IMR-90 (cell line): Measurements from ENCODE around the gene HYAL2. TPM values are rescaled to one million over a fixed set of nuclear protein-coding genes. Genes with fewer than 3 reads are reported as not detected.
A peak's percentile ranks its signal among the peaks of the same experiment; 100 is the strongest.

Experiments
- ATAC-seq: fragments of 200-7000 bp; cut with Tn5 transposase; 2 replicates; pipeline ENCODE4 v1.9.1; 2020; ENCODE audit warnings: low read depth, mild to moderate bottlenecking, moderate library complexity
- BruUV-seq: library from RNA; stranded (reverse); fragments of 400-500 nt; replicated peaks from 2 replicates; lab custom pipeline; 2021; lab: Mats Ljungman, UMichigan
- CTCF ChIA-PET: fragments of 300-600 bp; formaldehyde crosslinking; extraction: SDS; loops from one replicate; lab custom pipeline; 2021; ENCODE audit warnings: antibody characterized with exemption; lab: Yijun Ruan, JAX
- POLR2A ChIA-PET: fragments of 300-600 bp; sonication (Branson Sonifier 250); formaldehyde crosslinking; loops from one replicate; lab custom pipeline; 2022; ENCODE audit warnings: antibody characterized with exemption; ENCODE audit not compliant: unreplicated experiment; lab: Charles Lee
- DNase-seq: peaks from one replicate; pipeline ENCODE4 v3.0.0; 2013
- H2AFZ ChIP-seq: replicated peaks from 2 replicates; pipeline ENCODE3; 2013; ENCODE audit warnings: low read length, mild to moderate bottlenecking; ENCODE audit not compliant: poor library complexity
- H2AK5ac ChIP-seq: 2 replicates; pipeline ENCODE4 v1.6.1; 2013; ENCODE audit warnings: low read depth, low read length, inconsistent platforms
- H2AK9ac ChIP-seq: replicated peaks from 2 replicates; pipeline ENCODE3; 2013; ENCODE audit warnings: mild to moderate bottlenecking, low read depth, low read length, moderate library complexity; ENCODE audit not compliant: poor library complexity
- H2BK120ac ChIP-seq: 2 replicates; pipeline ENCODE4 v1.6.1; 2013; ENCODE audit warnings: low read depth, low read length, inconsistent platforms
- H2BK15ac ChIP-seq: 3 replicates; pipeline ENCODE4 v1.6.1; 2013; ENCODE audit warnings: low read depth, low read length, inconsistent platforms
- H2BK20ac ChIP-seq: 2 replicates; pipeline ENCODE4 v1.6.1; 2013; ENCODE audit warnings: low read depth, mild to moderate bottlenecking, inconsistent platforms, low read length, moderate library complexity
- H2BK5ac ChIP-seq: 2 replicates; pipeline ENCODE4 v1.6.1; 2013; ENCODE audit warnings: mild to moderate bottlenecking, low read depth, low read length, inconsistent platforms; ENCODE audit not compliant: poor library complexity, severe bottlenecking
- H3K14ac ChIP-seq: replicated peaks from 2 replicates; pipeline ENCODE4 v1.6.1; 2013; ENCODE audit warnings: low read depth, low read length, inconsistent platforms
- H3K18ac ChIP-seq: 2 replicates; pipeline ENCODE4 v1.6.1; 2013; ENCODE audit warnings: low read depth, low read length, control low read depth
- H3K23ac ChIP-seq: 2 replicates; pipeline ENCODE4 v1.6.1; 2013; ENCODE audit warnings: low read depth, low read length, inconsistent platforms
- H3K27ac ChIP-seq: 2 replicates; pipeline ENCODE4 v1.5.1; 2013; ENCODE audit warnings: mild to moderate bottlenecking, control low read depth, low read length; ENCODE audit not compliant: insufficient read depth
- H3K27me3 ChIP-seq: 2 replicates; pipeline ENCODE4 v1.6.1; 2013; ENCODE audit warnings: low read length; ENCODE audit not compliant: control insufficient read depth, insufficient read depth
- H3K36me3 ChIP-seq: 2 replicates; pipeline ENCODE4 v1.6.1; 2013; ENCODE audit warnings: low read length, mixed read lengths; ENCODE audit not compliant: control insufficient read depth, insufficient read depth
- H3K4ac ChIP-seq: 2 replicates; pipeline ENCODE4 v1.6.1; 2013; ENCODE audit warnings: low read depth, low read length, inconsistent platforms
- H3K4me1 ChIP-seq: 2 replicates; pipeline ENCODE4 v1.6.1; 2013; ENCODE audit warnings: low read length, mixed read lengths; ENCODE audit not compliant: control insufficient read depth, insufficient read depth
- H3K4me2 ChIP-seq: 2 replicates; pipeline ENCODE4 v1.6.1; 2013; ENCODE audit warnings: low read depth, mild to moderate bottlenecking, control low read depth, low read length, moderate library complexity
- H3K4me3 ChIP-seq: 2 replicates; pipeline ENCODE4 v1.5.1; 2013; ENCODE audit warnings: low read depth, mild to moderate bottlenecking, control low read depth, low read length, moderate library complexity; ENCODE audit not compliant: insufficient read depth
- H3K56ac ChIP-seq: 2 replicates; pipeline ENCODE4 v1.6.1; 2013; ENCODE audit warnings: low read length, inconsistent platforms; ENCODE audit not compliant: insufficient read depth; ENCODE audit errors: extremely low read depth
- H3K79me1 ChIP-seq, 2 experiments: 2 replicates each; pipeline ENCODE4 v1.6.1; 2013; ENCODE audit warnings: low read length in 2 of 2, inconsistent platforms in 1 of 2, low read depth in 1 of 2
- H3K9ac ChIP-seq: 2 replicates; pipeline ENCODE4 v1.6.1; 2013; ENCODE audit warnings: low read depth, low read length, control low read depth
- H3K9me1 ChIP-seq: 2 replicates; pipeline ENCODE4 v1.6.1; 2013; ENCODE audit warnings: low read length, inconsistent platforms; ENCODE audit not compliant: insufficient read depth
- H3K9me3 ChIP-seq: 2 replicates; pipeline ENCODE4 v1.6.1; 2013; ENCODE audit warnings: low read length; ENCODE audit not compliant: control insufficient read depth, insufficient read depth
- H4K20me1 ChIP-seq: 2 replicates; pipeline ENCODE4 v1.6.1; 2013; ENCODE audit warnings: low read length, inconsistent platforms; ENCODE audit not compliant: insufficient read depth
- H4K5ac ChIP-seq: 2 replicates; pipeline ENCODE4 v1.6.1; 2013; ENCODE audit warnings: mild to moderate bottlenecking, low read depth, low read length, control low read depth
- H4K8ac ChIP-seq, 2 experiments: 2 replicates each; pipeline ENCODE4 v1.6.1; 2013; ENCODE audit warnings: low read depth in 2 of 2, low read length in 2 of 2, control low read depth in 1 of 2, inconsistent platforms in 1 of 2
- H4K91ac ChIP-seq: 2 replicates; pipeline ENCODE4 v1.6.1; 2013; ENCODE audit warnings: low read depth, low read length, inconsistent platforms; ENCODE audit not compliant: insufficient read depth
- BHLHE40 ChIP-seq: fragments of 150-350 bp; IDR thresholded peaks from 2 replicates; pipeline ENCODE4 v1.6.1; 2016; ENCODE audit warnings: mild to moderate bottlenecking, low read depth, low read length
- CEBPB ChIP-seq: IDR thresholded peaks from 2 replicates; pipeline ENCODE4 v1.6.1; 2012; ENCODE audit warnings: low read depth, low read length, improper control_type of control experiment
- CHD1 ChIP-seq: IDR thresholded peaks from 2 replicates; pipeline ENCODE4 v1.6.1; 2012; ENCODE audit warnings: low read depth, low read length, improper control_type of control experiment
- ELK1 ChIP-seq: fragments of 150-350 bp; IDR thresholded peaks from 2 replicates; pipeline ENCODE4 v1.6.1; 2016; ENCODE audit warnings: low read depth, mild to moderate bottlenecking, low read length, moderate library complexity, borderline replicate concordance
- FOS ChIP-seq: fragments of 150-350 bp; IDR thresholded peaks from 2 replicates; pipeline ENCODE4 v1.6.1; 2016; ENCODE audit warnings: low read depth, low read length
- MAFK ChIP-seq: IDR thresholded peaks from 2 replicates; pipeline ENCODE4 v1.6.1; 2012; ENCODE audit warnings: low read depth, low read length, improper control_type of control experiment
- MAZ ChIP-seq: IDR thresholded peaks from 2 replicates; pipeline ENCODE4 v1.6.1; 2012; ENCODE audit warnings: low read depth, mild to moderate bottlenecking, low read length, improper control_type of control experiment, moderate library complexity, borderline replicate concordance
- MXI1 ChIP-seq: IDR thresholded peaks from 2 replicates; pipeline ENCODE4 v1.6.1; 2012; ENCODE audit warnings: low read depth, mild to moderate bottlenecking, low read length, moderate library complexity, borderline replicate concordance
- NFE2L2 ChIP-seq: fragments of 150-350 bp; IDR thresholded peaks from 2 replicates; pipeline ENCODE4 v1.6.1; 2016; ENCODE audit warnings: low read depth, mild to moderate bottlenecking, low read length
- POLR2A ChIP-seq: IDR thresholded peaks from 2 replicates; pipeline ENCODE4 v1.6.1; 2012; ENCODE audit warnings: mild to moderate bottlenecking, low read depth, low read length
- RAD21 ChIP-seq: IDR thresholded peaks from 2 replicates; pipeline ENCODE4 v1.6.1; 2012; ENCODE audit warnings: low read length, improper control_type of control experiment
- RCOR1 ChIP-seq: IDR thresholded peaks from 2 replicates; pipeline ENCODE4 v1.6.1; 2012; ENCODE audit warnings: mild to moderate bottlenecking, low read length, improper control_type of control experiment; ENCODE audit not compliant: insufficient replicate concordance
- RFX5 ChIP-seq: IDR thresholded peaks from 2 replicates; pipeline ENCODE4 v1.8.0; 2012; ENCODE audit warnings: low read depth, mild to moderate bottlenecking, low read length, moderate library complexity
- SMC3 ChIP-seq: fragments of 150-350 bp; IDR thresholded peaks from 2 replicates; pipeline ENCODE4 v1.6.1; 2016; ENCODE audit warnings: low read depth, mild to moderate bottlenecking, antibody characterized with exemption, low read length, moderate library complexity
- WGBS, 2 experiments: methylation state at CpG; one replicate each; pipeline versions ENCODE4 v1.1.5 to v1.1.7; 2013; ENCODE audit warnings: missing lambda C conversion rate in 2 of 2; ENCODE audit not compliant: insufficient read length in 1 of 2; ENCODE audit errors: extremely low coverage in 2 of 2; 5-methylcytosine and 5-hydroxymethylcytosine counted together
- dilution Hi-C: fragments of 300-500 bp; cut with HindIII; formaldehyde crosslinking; loops from one replicate; pipeline ENCODE4 v1.14.3; 2018; ENCODE audit warnings: low sequenced_read_pairs; ENCODE audit not compliant: unreplicated experiment
- in situ Hi-C: fragments of 300-500 bp; cut with MboI; formaldehyde crosslinking; loops from 3 replicates; pipeline ENCODE4 v1.14.3; 2019; ENCODE audit warnings: low sequenced_read_pairs, inconsistent platforms, mixed read lengths
- intact Hi-C: fragments of 100-400 bp; cut with micrococcal nuclease; formaldehyde crosslinking; loops from 2 replicates; pipeline ENCODE4 v1.10.0; 2022
- polyA plus RNA-seq, 3 experiments: library from polyadenylated mRNA; depleted of rRNA; stranded (reverse); fragments of >200 nt; gene quantifications; 2 replicates each; pipeline ENCODE4 v1.2.3, GENCODE V29; 2012; ENCODE audit warnings: low replicate concordance in 1 of 3
- total RNA-seq: library from RNA; depleted of rRNA; stranded (reverse); fragments of >200 nt; gene quantifications from 2 replicates; pipeline ENCODE4 v1.2.3, GENCODE V29; 2012
- TF ChIP-seq, protein P1 (sequence below): fragments of 150-350 bp; IDR thresholded peaks from 2 replicates; pipeline ENCODE4 v1.6.1; 2017; ENCODE audit warnings: mild to moderate bottlenecking, antibody characterized with exemption, low read length, low read depth

HYAL2 gene
- total and polyA plus RNA-seq, 2 of the 4 experiments (the other 2 are of a cell fraction): 56.8 to 104 TPM

DNA sequence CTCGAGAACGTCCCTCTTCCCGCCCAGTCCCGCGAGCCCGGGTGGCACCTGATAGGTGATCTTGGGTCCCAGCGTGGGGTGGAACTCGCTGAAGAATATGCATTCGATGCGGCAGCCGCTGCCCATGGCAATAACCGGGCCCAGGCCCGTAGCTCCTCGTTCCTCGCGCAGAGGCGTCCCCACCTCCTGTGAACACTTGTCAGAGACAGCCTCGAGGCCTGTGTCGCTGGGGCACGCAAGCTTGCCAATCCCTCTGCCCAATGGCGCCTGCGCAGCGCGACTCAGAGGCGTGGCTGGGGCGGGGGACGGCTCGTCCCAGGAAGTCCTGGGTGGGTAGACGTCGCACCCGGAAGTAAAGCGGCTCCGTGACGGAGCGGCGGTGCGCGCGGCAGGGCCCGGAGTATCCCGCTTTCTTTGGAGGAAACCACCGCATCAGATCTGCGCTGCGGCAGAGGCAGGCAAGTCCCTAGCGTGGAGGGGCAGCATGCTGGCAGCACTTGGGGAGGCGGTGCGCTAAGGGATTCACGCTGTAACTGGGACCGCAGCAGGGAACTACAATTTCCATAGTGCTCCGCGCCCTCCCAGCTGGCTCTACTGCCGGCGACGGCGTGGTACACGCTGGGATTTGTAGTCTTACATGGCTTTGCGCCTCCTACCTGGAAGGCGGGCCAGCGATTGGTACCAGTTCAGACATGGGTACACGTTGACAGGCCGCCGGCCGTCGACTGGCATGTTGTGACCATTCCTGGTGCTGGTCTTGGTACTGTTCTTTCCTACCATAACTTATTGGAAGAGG, 28.2 kb upstream of the HYAL2 start, which contains the start of the genes CYB561D2 and NPRL2:
Gene CYB561D2 (plus strand): TSS at position 336 of the 796 bp plus-strand sequence. CDS start 572 bp downstream, outside the sequence.
Gene NPRL2 (minus strand): TSS at position 249 of the 796 bp plus-strand sequence. CDS start 123 bp downstream, at position 126.
- in situ Hi-C loops (no loop called here), dilution Hi-C loops (no loop called here), intact Hi-C loops (no loop called here)
- H3K9ac ChIP-seq: peak within 1 kb of the TSS; percentile 94
- peak within 1 kb of the TSS; percentile 91 for H3K27ac ChIP-seq
- peak within 1 kb of the TSS; percentile 37; the same call in 1 of the 2 replicates for H2BK20ac ChIP-seq
- peaks cover 23 to 48% of the 10 kb centered on the region in 2 experiments for H3K79me1 ChIP-seq
- H3K4me3 ChIP-seq: peak within 1 kb of the TSS; percentile 73
- peak within 1 kb of the TSS; percentile 91 for H3K4me2 ChIP-seq
- CTCF ChIA-PET: interaction anchor here (1.2 kb wide), 1 partner anchor 191 kb away, joined by 5 read pairs; no protein-coding TSS in a partner anchor
- peak within 1 kb of the TSS; percentile 85 for H3K23ac ChIP-seq
- 2% methylated on average over 31 of the region's 64 CpGs; no CpG with 5 or more reads in 1 of the 2 experiments for WGBS, 2 experiments
- H2BK15ac ChIP-seq: peak within 1 kb of the TSS; percentile 50; the same call in 1 of the 3 replicates
- H2BK120ac ChIP-seq: peak within 1 kb of the TSS; percentile 87
- H2AFZ ChIP-seq: peak within 1 kb of the TSS; percentile 93
- peaks cover 23% of the 10 kb centered on the region for H4K20me1 ChIP-seq
- H3K9me1 ChIP-seq: peaks cover 4% of the 10 kb centered on the region; the same call in 1 of the 2 replicates
- H3K4ac ChIP-seq: peak within 1 kb of the TSS; percentile 97
- peaks cover 11% of the 10 kb centered on the region for H3K4me1 ChIP-seq
- peak within 1 kb of the TSS; percentile 97 for H3K14ac ChIP-seq
- H2AK5ac ChIP-seq: peak within 1 kb of the TSS; percentile 72
- BruUV-seq: no TSS peak
- peak within 1 kb of the TSS; percentile 86 for H3K18ac ChIP-seq
- H2BK5ac ChIP-seq: peak within 1 kb of the TSS; percentile 91
- H4K8ac ChIP-seq: peak within 1 kb of the TSS; percentile 72 to 100
- DNase-seq: peak; percentile 90
- peak within 1 kb of the TSS; percentile 90 for H2AK9ac ChIP-seq
- peak within 1 kb of the TSS; percentile 97 for H4K91ac ChIP-seq
- ATAC-seq: peak; percentile 92
- peak within 1 kb of the TSS; percentile 87 for H4K5ac ChIP-seq
- no peaks in the 10 kb centered on the region for H3K27me3 ChIP-seq
- peaks cover 32% of the 10 kb centered on the region for H3K36me3 ChIP-seq
- peak within 1 kb of the TSS; percentile 83 for H3K56ac ChIP-seq
- no peaks in the 10 kb centered on the region for H3K9me3 ChIP-seq
- POLR2A ChIA-PET: interaction anchor here (0.8 kb wide), 1 partner anchor 10 kb away, joined by 4 read pairs; the partner anchor contains the start of gene RASSF1
- TF ChIP-seq MAFK (no peak), CHD1 (no peak), CEBPB (no peak), NFE2L2 (no peak), POLR2A (no peak; the same call in 1 of the 2 replicates), RAD21 (no peak), RFX5 (0 out of 2 replicates have a peak, but pooled peaks have one; percentile 4), BHLHE40 (no peak), MAZ (peak; percentile 53; the same call in 1 of the 2 replicates), FOS (no peak), MXI1 (peak; percentile 26), ELK1 (no peak), RCOR1 (no peak), SMC3 (no peak)
- TF ChIP-seq, protein P1, sequence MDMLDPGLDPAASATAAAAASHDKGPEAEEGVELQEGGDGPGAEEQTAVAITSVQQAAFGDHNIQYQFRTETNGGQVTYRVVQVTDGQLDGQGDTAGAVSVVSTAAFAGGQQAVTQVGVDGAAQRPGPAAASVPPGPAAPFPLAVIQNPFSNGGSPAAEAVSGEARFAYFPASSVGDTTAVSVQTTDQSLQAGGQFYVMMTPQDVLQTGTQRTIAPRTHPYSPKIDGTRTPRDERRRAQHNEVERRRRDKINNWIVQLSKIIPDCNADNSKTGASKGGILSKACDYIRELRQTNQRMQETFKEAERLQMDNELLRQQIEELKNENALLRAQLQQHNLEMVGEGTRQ: peak; percentile 14; the same call in 1 of the 2 replicates
